Neutrophil (primary cell): ENCODE results near the gene CRYBG1.

Experiments
- H3K27ac ChIP-seq: fragments of 200-600 bp; sonication (generic); 2 replicates; pipeline ENCODE4 v1.5.1; 2016; ENCODE audit warnings: mild to moderate bottlenecking, moderate library complexity
- H3K27me3 ChIP-seq: fragments of 200-600 bp; sonication (generic); 2 replicates; pipeline ENCODE4 v1.6.0; 2016; ENCODE audit warnings: mild to moderate bottlenecking
- H3K36me3 ChIP-seq: fragments of 200-600 bp; sonication (generic); 2 replicates; pipeline ENCODE4 v1.5.1; 2017
- H3K4me1 ChIP-seq, 2 experiments: fragments of 200-600 bp in 1 of 2; sonication (generic) in 1 of 2; 1 replicate in 1 of 2; 2 replicates in 1 of 2; pipeline versions ENCODE4 v1.5.1 to v1.6.1; 2013 to 2016; ENCODE audit warnings: low read depth in 1 of 2, low read length in 1 of 2, mild to moderate bottlenecking in 1 of 2, moderate library complexity in 1 of 2; ENCODE audit not compliant: control insufficient read depth in 1 of 2, insufficient read depth in 1 of 2
- H3K4me3 ChIP-seq, 2 experiments: fragments of 200-600 bp in 1 of 2; sonication (generic) in 1 of 2; 1 replicate in 1 of 2; 2 replicates in 1 of 2; pipeline ENCODE4 v1.5.1; 2013 to 2016; ENCODE audit warnings: low read depth in 1 of 2, low read length in 1 of 2, mild to moderate bottlenecking in 1 of 2, moderate library complexity in 1 of 2
- H3K9me3 ChIP-seq: fragments of 200-600 bp; sonication (generic); 2 replicates; pipeline ENCODE4 v1.5.1; 2016
- TF ChIP-seq, protein P1 (sequence below): fragments of 200-600 bp; sonication (generic); IDR thresholded peaks from 2 replicates; pipeline ENCODE4 v1.5.1; 2016; ENCODE audit warnings: antibody characterized with exemption

The CRYBG1 gene

DNA sequence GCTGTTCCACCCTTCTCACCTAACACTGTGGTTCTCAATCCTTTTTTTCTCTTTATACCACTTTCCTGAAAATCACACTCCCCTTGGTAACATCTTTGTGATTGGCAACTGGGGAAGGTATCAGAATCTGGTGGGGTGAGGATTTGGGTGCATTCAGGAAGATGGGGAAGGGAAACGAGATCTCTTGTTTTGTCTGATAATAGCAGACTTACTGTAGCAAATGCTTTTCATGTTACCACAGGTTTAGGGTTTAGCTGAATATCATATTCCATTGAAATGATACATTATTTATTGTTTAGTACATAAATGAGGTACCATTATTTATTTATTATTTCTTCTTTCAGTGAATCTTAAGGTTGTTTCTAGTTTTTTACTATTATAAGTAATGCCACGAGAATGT, 168.0 kb downstream of the CRYBG1 start:
- Histone ChIP-seq H3K9me3 (no peaks in the 10 kb centered on the region), H3K27me3 (no peaks in the 10 kb centered on the region), H3K27ac (no peak overlapping the region), H3K4me3 (no peak overlapping the region), H3K36me3 (peaks cover 63% of the 10 kb centered on the region), H3K4me1 (peaks cover 29 to 36% of the 10 kb centered on the region in 2 experiments)
- TF ChIP-seq, protein P1, sequence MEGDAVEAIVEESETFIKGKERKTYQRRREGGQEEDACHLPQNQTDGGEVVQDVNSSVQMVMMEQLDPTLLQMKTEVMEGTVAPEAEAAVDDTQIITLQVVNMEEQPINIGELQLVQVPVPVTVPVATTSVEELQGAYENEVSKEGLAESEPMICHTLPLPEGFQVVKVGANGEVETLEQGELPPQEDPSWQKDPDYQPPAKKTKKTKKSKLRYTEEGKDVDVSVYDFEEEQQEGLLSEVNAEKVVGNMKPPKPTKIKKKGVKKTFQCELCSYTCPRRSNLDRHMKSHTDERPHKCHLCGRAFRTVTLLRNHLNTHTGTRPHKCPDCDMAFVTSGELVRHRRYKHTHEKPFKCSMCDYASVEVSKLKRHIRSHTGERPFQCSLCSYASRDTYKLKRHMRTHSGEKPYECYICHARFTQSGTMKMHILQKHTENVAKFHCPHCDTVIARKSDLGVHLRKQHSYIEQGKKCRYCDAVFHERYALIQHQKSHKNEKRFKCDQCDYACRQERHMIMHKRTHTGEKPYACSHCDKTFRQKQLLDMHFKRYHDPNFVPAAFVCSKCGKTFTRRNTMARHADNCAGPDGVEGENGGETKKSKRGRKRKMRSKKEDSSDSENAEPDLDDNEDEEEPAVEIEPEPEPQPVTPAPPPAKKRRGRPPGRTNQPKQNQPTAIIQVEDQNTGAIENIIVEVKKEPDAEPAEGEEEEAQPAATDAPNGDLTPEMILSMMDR = no peak

DNA sequence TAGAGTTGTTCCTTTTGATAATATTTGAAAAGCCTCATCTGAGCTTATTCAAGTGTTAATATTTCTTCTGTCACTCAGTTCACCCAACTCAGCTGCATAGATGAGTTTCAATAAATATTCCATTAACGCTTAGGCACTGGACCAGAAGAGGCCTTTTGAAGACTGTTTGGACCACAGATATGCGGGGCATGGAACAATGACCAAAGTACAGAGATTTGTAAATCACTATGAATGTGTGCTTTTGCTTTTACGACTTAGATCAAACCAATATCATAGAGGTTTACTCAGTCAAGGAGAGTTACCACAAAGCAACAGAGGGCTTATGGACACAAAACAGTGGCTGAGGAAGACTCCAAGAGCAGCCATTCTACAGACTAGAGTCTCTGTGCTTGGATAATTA, 168.9 kb downstream of the CRYBG1 start:
- H3K4me1 ChIP-seq = peaks cover 29 to 35% of the 10 kb centered on the region in 2 experiments
- no peak overlapping the region for H3K4me3 ChIP-seq
- H3K27ac ChIP-seq = no peak overlapping the region
- TF ChIP-seq, protein P1 = no peak
- H3K36me3 ChIP-seq = peaks cover 66% of the 10 kb centered on the region
- no peaks in the 10 kb centered on the region for H3K9me3 ChIP-seq
- H3K27me3 ChIP-seq = no peaks in the 10 kb centered on the region

DNA sequence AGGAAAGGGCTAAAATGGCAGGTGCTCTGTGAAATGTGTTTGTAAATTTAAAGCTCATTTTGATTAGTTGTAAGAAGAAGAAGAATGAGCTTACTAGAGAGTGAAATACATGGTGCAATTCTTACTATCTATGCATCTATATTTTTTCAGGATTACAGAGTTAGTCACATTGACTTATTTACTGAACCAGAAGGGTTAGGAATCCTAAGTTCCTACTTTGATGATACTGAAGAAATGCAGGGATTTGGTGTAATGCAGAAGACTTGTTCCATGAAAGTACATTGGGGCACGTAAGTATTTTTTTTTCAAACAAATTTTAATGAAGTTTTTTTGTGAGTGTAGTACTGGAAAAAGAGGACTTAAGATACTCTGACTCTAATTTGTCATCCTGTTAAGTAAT, 169.5 kb downstream of the CRYBG1 start:
- Histone ChIP-seq H3K36me3 (peaks cover 72% of the 10 kb centered on the region), H3K27ac (no peak overlapping the region), H3K9me3 (no peaks in the 10 kb centered on the region), H3K27me3 (no peaks in the 10 kb centered on the region), H3K4me1 (peaks cover 29 to 33% of the 10 kb centered on the region in 2 experiments), H3K4me3 (no peak overlapping the region)
- TF ChIP-seq, protein P1 = no peak

DNA sequence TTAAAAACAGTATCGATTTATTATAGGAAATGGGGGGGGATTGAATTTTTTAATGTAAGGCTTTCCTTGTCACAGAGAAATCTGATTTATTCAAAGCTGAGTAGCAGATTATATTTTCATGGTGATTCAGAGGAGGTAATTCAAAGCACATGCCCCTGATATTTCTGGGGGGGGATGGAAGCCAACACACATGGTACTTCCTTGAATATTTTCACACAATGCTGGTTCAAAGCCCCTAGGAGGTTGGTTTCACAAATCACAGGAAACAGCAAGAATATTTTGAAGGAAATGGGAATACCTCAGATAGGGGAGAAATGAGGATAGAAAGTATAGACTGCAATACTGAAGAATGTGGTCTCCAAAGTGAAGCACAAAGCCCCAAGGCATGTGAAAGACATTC, 170.0 kb downstream of the CRYBG1 start:
- H3K27ac ChIP-seq = peak overlapping the region; percentile 13
- peaks cover 72% of the 10 kb centered on the region for H3K36me3 ChIP-seq
- H3K4me1 ChIP-seq = peaks cover 25 to 29% of the 10 kb centered on the region in 2 experiments
- H3K4me3 ChIP-seq = no peak overlapping the region
- TF ChIP-seq, protein P1 = no peak
- no peaks in the 10 kb centered on the region for H3K9me3 ChIP-seq
- H3K27me3 ChIP-seq = no peaks in the 10 kb centered on the region

DNA sequence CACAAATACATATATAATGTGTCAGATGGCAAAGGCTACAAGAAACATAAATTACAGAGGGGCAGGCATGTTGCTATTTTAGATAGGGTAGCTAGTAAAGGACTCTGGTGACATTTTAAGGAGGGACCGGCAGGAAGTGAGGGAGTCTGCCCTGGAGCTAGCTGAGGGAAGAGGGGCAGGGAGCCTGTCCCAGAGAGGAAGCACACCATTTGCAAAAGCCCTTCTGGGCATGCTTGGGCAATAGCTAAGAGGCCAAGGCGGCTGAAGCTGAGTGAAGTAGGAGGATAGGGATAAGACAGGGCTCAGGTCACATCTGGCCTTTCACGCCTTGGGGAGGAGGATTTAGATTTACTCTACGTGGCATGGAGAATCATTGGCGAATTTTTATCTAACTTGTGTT, 172.5 kb downstream of the CRYBG1 start:
- Histone ChIP-seq H3K27ac (peak overlapping the region; percentile 76), H3K4me3 (no peak overlapping the region), H3K27me3 (no peaks in the 10 kb centered on the region), H3K4me1 (peaks cover 43 to 49% of the 10 kb centered on the region in 2 experiments), H3K36me3 (peaks cover 61% of the 10 kb centered on the region), H3K9me3 (no peaks in the 10 kb centered on the region)
- TF ChIP-seq, protein P1 = no peak

DNA sequence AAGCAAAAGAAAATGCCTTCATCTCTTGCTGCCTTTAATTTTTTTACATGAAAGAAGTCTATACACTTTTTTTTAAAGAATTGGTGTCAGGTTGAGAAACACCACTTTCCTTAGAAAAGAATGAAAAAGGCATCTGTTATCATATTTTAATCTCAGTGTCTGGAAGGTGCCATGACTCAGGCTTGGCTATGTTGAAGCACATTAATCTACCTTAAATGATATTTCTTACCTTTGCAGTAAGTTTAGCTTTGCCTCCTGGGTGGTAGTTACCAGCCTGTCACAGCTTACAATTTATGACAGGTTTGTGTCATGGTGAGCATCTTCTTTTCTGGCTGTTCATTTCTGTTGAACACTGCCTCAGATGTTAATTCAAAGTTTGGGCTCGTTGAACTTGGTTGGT, 173.5 kb downstream of the CRYBG1 start:
- H3K4me1 ChIP-seq = peaks cover 53 to 58% of the 10 kb centered on the region in 2 experiments
- TF ChIP-seq, protein P1 = no peak
- no peak overlapping the region for H3K4me3 ChIP-seq
- H3K27me3 ChIP-seq = no peaks in the 10 kb centered on the region
- peak overlapping the region; percentile 76 for H3K27ac ChIP-seq
- no peaks in the 10 kb centered on the region for H3K9me3 ChIP-seq
- H3K36me3 ChIP-seq = peaks cover 52% of the 10 kb centered on the region
